Parathyroid adenoma (tissue), 2 donors: ENCODE measurements around the gene INHBE.
"Not testable (repeated sequence)": the region's sequence is repeated elsewhere in the genome, so short reads cannot be mapped to it uniquely, and the experiment has no call there.

ENCODE experiments used
- H2AFZ ChIP-seq: fragments of 300-600 bp; sonication (generic); one replicate; pipeline ENCODE4 v1.7.0; 2017; ENCODE audit warnings: antibody characterized with exemption, mild to moderate bottlenecking
- H3K27ac ChIP-seq: fragments of 300-600 bp; sonication (generic); one replicate; pipeline ENCODE4 v1.7.0; 2017
- H3K27me3 ChIP-seq: fragments of 300-600 bp; sonication (generic); one replicate; pipeline ENCODE4 v1.7.0; 2017; ENCODE audit warnings: low read length; ENCODE audit not compliant: control insufficient read depth, insufficient read depth
- H3K36me3 ChIP-seq: fragments of 300-600 bp; sonication (generic); one replicate; pipeline ENCODE4 v1.7.0; 2017; ENCODE audit warnings: low read length; ENCODE audit not compliant: control insufficient read depth, insufficient read depth
- H3K4me1 ChIP-seq: fragments of 300-600 bp; sonication (generic); one replicate; pipeline ENCODE4 v1.7.0; 2017; ENCODE audit warnings: control low read depth
- H3K4me2 ChIP-seq: fragments of 300-600 bp; sonication (generic); one replicate; pipeline ENCODE4 v1.7.0; 2017; ENCODE audit warnings: low read length
- H3K4me3 ChIP-seq: fragments of 300-600 bp; sonication (generic); one replicate; pipeline ENCODE4 v1.7.0; 2017; ENCODE audit warnings: low read depth, low read length
- H3K79me2 ChIP-seq: fragments of 300-600 bp; sonication (generic); one replicate; pipeline ENCODE4 v1.7.0; 2017; ENCODE audit warnings: control low read depth
- H3K9ac ChIP-seq: fragments of 300-600 bp; sonication (generic); one replicate; pipeline ENCODE4 v1.7.0; 2017; ENCODE audit warnings: mild to moderate bottlenecking
- H3K9me3 ChIP-seq: fragments of 300-600 bp; sonication (generic); one replicate; pipeline ENCODE4 v1.7.0; 2017; ENCODE audit warnings: low read length; ENCODE audit not compliant: control insufficient read depth
- TF ChIP-seq, protein P1 (sequence below): fragments of 300-600 bp; sonication (generic); IDR thresholded peaks from one replicate; pipeline ENCODE4 v1.7.0; 2017; ENCODE audit warnings: antibody characterized with exemption, mild to moderate bottlenecking
- donor health status: primary hyperparathyroidism.

The INHBE gene

DNA sequence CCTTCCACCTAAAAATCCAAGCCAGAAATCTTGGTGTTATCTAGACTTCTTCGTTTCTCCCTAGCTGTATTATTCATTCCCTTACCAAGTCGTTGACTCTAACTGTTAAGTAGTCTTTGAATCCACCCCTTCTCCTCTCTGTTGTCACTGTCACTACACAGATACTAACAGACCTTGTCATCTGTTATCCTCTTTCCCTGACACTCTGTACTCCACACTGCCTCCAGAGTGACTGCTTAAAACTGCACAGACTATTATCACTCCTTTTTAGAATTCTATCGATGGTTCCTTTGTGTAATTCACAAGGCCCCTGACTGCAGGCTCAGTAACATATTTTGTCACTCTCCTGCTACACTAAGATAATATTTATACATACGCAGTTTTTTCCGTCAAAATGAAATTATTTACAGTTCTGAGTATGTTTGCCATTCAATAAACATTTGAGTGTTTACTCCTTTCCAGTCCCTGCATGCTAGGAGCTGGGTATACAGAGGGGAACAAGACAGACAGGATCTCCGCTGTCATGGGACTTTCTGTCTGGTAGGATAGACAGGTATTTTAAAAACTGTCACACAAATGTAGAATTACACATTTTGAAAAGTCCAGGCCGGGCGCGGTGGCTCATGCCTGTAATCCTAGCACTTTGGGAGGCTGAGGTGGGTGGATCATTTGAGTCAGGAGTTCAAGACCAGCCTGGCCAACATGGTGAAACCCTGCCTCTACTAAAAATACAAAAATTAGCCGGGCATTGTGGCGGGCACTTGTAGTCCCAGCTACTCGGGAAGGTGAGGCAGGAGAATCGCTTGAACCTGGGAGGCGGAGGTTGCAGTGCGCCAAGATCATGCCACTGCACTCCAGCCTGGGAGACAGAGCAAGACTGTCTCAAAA is 36.5 kb downstream of the INHBE start:
- no peak overlapping the region for H2AFZ ChIP-seq
- H3K4me1 ChIP-seq = peaks cover 3% of the 10 kb centered on the region
- H3K9ac ChIP-seq = no peak overlapping the region
- no peak overlapping the region for H3K4me2 ChIP-seq
- H3K27ac ChIP-seq = no peak overlapping the region
- H3K9me3 ChIP-seq = no peaks in the 10 kb centered on the region
- no peaks in the 10 kb centered on the region for H3K36me3 ChIP-seq
- H3K79me2 ChIP-seq = peaks cover 8% of the 10 kb centered on the region
- H3K27me3 ChIP-seq = no peaks in the 10 kb centered on the region
- TF ChIP-seq, protein P1, sequence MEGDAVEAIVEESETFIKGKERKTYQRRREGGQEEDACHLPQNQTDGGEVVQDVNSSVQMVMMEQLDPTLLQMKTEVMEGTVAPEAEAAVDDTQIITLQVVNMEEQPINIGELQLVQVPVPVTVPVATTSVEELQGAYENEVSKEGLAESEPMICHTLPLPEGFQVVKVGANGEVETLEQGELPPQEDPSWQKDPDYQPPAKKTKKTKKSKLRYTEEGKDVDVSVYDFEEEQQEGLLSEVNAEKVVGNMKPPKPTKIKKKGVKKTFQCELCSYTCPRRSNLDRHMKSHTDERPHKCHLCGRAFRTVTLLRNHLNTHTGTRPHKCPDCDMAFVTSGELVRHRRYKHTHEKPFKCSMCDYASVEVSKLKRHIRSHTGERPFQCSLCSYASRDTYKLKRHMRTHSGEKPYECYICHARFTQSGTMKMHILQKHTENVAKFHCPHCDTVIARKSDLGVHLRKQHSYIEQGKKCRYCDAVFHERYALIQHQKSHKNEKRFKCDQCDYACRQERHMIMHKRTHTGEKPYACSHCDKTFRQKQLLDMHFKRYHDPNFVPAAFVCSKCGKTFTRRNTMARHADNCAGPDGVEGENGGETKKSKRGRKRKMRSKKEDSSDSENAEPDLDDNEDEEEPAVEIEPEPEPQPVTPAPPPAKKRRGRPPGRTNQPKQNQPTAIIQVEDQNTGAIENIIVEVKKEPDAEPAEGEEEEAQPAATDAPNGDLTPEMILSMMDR = no peak
- no peak overlapping the region for H3K4me3 ChIP-seq

DNA sequence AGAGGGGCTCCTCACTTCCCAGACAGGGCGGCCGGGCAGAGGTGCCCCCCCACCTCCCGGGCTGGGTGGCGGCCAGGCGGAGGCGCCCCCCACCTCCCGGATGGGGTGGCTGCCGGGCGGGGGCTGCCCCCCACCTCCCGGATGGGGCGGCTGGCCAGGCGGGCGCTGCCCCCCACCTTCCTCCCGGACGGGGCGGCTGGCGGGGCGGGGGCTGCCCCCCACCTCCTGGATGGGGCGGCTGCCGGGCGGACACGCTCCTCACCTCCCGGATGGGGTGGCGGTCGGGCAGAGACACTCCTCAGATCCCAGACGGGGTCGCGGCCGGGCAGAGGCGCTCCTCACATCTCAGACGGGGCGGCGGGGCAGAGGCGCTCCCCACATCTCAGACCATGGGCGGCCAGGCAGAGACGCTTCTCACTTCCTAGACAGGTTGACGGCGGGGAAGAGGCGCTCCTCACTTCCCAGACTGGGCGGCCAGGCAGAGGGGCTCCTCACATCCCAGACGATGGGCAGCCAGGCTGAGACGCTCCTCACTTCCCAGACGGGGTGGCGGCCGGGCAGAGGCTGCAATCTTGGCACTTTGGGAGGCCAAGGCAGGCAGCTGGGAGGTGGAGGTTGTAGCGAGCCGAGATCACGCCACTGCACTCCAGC is 40.1 kb downstream of the INHBE start:
- H3K9ac ChIP-seq, H3K4me3 ChIP-seq, H3K4me2 ChIP-seq, H3K79me2 ChIP-seq, H3K9me3 ChIP-seq, H3K27ac ChIP-seq, H3K27me3 ChIP-seq, H3K36me3 ChIP-seq, H3K4me1 ChIP-seq, H2AFZ ChIP-seq: not testable (repeated sequence)

DNA sequence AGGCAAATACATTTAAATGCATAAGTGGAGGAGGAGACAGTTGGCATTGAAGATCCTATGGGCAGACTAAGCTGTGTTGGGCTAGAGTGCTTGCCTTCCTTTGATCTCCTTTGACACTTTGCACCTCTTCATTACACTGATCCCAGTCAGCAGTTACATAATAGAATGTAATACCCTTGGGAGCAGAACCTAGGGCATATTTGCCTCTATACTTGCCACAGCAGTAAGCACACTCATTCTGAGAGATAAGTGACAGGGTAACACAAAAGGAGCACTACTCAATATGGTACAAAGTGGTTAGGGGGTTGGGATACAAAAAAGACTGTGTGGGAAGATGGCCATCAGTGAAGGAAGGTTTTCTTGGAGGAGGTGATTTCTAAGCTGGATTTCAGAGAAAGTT is 41.7 kb downstream of the INHBE start:
- no peaks in the 10 kb centered on the region for H3K9me3 ChIP-seq
- H3K27ac ChIP-seq = no peak overlapping the region
- H3K36me3 ChIP-seq = no peaks in the 10 kb centered on the region
- H3K4me2 ChIP-seq = no peak overlapping the region
- no peaks in the 10 kb centered on the region for H3K27me3 ChIP-seq
- no peak overlapping the region for H2AFZ ChIP-seq
- no peak overlapping the region for H3K9ac ChIP-seq
- H3K4me1 ChIP-seq = no peaks in the 10 kb centered on the region
- TF ChIP-seq, protein P1 = no peak
- peaks cover 7% of the 10 kb centered on the region for H3K79me2 ChIP-seq
- no peak overlapping the region for H3K4me3 ChIP-seq

DNA sequence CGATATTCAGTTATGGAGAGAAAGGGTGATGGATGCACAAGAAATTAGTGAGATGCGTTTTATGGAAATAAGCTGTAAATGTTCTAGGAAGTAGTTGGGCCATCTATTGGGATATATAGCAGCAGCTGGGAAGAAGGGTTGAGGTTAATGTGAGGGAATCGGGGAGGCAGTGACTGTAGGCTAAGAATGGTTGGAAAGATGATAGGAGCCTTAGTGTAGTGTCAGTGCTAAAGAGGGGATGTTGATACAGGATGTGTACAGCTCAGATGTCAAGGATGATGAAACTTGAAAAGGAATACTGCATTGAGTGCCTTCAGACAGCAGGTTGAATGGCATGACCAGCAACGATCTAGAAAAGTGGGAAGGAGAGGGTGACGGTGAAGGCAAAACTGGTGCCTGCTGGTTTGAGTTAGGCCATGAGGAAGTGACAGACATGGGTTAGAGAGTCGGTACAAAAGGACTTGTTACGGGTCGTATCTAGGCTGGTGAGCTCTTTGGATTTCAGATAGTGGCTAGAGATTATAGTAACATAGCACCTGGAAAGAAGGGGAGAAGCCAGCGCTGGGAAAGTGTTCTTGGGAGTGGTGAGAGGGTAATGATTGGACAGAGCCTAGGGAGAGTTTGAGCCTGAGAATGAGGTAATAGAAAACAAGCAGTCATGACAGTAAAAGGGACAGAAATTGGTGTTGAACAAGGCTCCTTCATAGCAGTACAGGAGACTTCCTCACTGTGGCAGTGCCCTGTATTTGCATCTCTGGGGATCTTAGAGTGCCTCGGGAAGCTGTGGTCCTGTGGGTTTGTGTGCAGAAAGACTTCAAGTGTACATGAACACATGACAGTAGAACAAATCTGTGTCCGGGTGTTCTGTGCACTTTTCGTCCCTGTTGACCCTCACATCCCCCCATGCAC is 42.4 kb downstream of the INHBE start:
- Histone ChIP-seq H3K9ac (no peak overlapping the region), H3K4me3 (no peak overlapping the region), H3K36me3 (no peaks in the 10 kb centered on the region), H3K27ac (no peak overlapping the region), H3K4me2 (no peak overlapping the region), H3K27me3 (no peaks in the 10 kb centered on the region), H2AFZ (no peak overlapping the region), H3K79me2 (peaks cover 7% of the 10 kb centered on the region), H3K9me3 (no peaks in the 10 kb centered on the region), H3K4me1 (no peaks in the 10 kb centered on the region)
- TF ChIP-seq, protein P1 = no peak

DNA sequence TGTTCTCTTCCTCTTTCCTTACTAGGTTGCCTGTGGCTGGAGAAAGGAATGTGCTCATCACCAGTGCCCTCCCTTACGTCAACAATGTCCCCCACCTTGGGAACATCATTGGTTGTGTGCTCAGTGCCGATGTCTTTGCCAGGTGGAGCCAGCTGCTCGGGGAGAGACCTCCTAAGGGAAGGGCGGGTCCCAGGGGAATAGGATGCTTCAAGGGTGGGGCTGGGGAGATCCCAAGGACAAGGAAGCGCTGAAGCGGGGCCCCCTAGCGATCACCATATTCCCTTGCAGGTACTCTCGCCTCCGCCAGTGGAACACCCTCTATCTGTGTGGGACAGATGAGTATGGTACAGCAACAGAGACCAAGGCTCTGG is 43.0 kb downstream of the INHBE start:
- no peak overlapping the region for H3K4me2 ChIP-seq
- TF ChIP-seq, protein P1 = no peak
- no peak overlapping the region for H3K27ac ChIP-seq
- H2AFZ ChIP-seq = no peak overlapping the region
- no peaks in the 10 kb centered on the region for H3K4me1 ChIP-seq
- no peaks in the 10 kb centered on the region for H3K36me3 ChIP-seq
- H3K9ac ChIP-seq = no peak overlapping the region
- no peak overlapping the region for H3K4me3 ChIP-seq
- peaks cover 7% of the 10 kb centered on the region for H3K79me2 ChIP-seq
- no peaks in the 10 kb centered on the region for H3K27me3 ChIP-seq
- H3K9me3 ChIP-seq = no peaks in the 10 kb centered on the region
